Measurements from ENCODE around the gene ITGA1.

The ITGA1 gene

GRCh38 chr5:52945040-52945439, 157.3 kb downstream of the ITGA1 start:
- no peak overlapping the region for H3K27ac ChIP-seq
- TF ChIP-seq, protein P1, sequence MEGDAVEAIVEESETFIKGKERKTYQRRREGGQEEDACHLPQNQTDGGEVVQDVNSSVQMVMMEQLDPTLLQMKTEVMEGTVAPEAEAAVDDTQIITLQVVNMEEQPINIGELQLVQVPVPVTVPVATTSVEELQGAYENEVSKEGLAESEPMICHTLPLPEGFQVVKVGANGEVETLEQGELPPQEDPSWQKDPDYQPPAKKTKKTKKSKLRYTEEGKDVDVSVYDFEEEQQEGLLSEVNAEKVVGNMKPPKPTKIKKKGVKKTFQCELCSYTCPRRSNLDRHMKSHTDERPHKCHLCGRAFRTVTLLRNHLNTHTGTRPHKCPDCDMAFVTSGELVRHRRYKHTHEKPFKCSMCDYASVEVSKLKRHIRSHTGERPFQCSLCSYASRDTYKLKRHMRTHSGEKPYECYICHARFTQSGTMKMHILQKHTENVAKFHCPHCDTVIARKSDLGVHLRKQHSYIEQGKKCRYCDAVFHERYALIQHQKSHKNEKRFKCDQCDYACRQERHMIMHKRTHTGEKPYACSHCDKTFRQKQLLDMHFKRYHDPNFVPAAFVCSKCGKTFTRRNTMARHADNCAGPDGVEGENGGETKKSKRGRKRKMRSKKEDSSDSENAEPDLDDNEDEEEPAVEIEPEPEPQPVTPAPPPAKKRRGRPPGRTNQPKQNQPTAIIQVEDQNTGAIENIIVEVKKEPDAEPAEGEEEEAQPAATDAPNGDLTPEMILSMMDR (conservative IDR thresholded peaks at IDR 0.05): no peak
- TF ChIP-seq ZFX (IDR thresholded peaks at IDR 0.05): no peak

DNA sequence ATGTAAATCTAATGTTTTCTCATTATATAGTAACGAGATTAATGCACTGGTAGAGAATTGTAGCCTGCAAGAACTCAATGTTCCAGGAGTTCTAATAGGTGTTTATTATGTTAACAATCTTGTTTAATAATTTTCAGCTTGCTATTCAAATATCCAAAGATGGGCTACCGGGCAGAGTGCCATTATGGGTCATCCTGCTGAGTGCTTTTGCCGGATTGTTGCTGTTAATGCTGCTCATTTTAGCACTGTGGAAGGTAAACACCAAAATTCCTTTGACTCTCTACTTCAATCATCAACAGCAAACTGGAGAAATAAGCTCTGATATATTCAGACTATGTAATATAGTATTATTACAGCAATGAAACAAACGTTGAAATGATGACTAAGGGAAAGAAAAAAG, 159.5 kb downstream of the ITGA1 start:
- TF ChIP-seq, protein P1 (conservative IDR thresholded peaks at IDR 0.05): no peak
- TF ChIP-seq ZFX (IDR thresholded peaks at IDR 0.05): no peak
- H3K27ac ChIP-seq: no peak overlapping the region

DNA sequence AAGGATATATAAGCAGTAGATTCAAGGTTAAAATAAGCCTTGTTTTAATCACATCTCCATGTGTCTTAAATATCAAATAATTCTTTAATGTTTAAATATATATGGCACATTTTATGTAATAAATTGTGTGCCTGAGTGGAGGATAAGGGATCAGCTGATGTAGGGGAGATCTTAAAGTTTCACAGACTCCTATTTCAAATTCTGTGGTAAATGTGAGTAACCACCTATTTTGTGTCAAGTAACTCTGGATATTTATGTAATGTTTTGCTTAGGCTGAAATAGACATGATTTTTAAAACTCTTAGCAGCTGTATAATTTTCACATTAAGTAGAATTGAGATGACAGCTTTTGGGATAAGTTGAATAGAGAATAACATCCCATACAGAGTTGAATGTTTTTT, 160.1 kb downstream of the ITGA1 start:
- TF ChIP-seq, protein P1 (conservative IDR thresholded peaks at IDR 0.05): no peak
- no peak for TF ChIP-seq ZFX (IDR thresholded peaks at IDR 0.05)
- no peak overlapping the region for H3K27ac ChIP-seq

DNA sequence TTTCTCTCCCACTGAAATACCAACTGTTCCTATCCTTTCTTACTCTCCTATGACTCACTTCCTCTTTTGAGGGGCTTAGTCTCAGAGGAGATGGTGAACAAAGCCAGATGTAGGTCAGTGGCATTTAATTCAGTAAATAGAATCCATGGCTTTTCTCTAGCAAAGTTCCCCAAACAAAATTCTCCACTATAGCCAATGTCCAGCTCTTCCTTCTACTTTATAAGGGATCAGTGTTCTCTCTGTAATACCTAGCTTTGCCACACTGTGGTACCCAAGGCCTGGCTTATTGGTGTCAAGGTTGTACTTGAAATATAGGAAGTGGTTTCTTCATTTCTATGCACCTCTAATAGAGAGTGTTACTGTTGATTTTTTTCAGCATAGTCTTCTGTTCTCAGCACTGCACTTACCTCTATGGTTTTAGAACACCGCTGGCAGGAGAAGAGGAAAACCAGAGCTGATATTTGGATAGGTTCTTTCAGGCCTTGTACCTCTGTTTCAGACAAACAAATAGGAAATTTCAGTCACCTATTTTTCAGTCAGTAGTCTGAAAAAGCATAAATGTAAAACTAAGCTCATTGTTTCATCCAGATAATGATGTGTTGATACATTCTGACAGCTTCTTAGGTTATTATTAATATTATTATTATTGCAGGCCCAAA, 160.8 kb downstream of the ITGA1 start:
- no peak overlapping the region for H3K27ac ChIP-seq
- TF ChIP-seq ZFX (IDR thresholded peaks at IDR 0.05): no peak
- TF ChIP-seq, protein P1 (conservative IDR thresholded peaks at IDR 0.05): peak; percentile 93

- H3K27ac ChIP-seq: no peak overlapping the region
- no peak for TF ChIP-seq ZFX (IDR thresholded peaks at IDR 0.05)
- TF ChIP-seq, protein P1 (conservative IDR thresholded peaks at IDR 0.05): no peak
Observed at GRCh38 chr5:52950686-52951085, 163.0 kb downstream of the ITGA1 start.

DNA sequence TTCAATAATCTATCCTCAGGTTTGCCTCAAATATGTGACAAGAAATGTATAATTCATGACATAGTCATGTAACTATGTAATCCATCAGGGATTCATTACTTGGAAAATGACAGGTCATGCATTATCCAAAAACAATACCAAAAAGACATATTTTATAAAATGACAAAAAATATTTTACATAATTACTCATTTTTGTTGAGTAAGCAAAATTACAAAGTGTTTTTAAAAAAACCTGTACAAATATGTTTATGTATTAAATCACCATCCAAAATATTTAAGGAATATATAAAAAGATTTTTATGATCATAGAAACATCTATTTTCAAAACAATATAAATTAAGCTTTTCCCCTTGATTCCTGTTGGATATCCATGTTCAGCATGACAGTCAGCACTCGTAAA, 164.8 kb downstream of the ITGA1 start:
- H3K27ac ChIP-seq: no peak overlapping the region
- TF ChIP-seq, protein P1 (conservative IDR thresholded peaks at IDR 0.05): no peak
- TF ChIP-seq ZFX (IDR thresholded peaks at IDR 0.05): no peak

- no peak overlapping the region for H3K27ac ChIP-seq
- TF ChIP-seq, protein P1 (conservative IDR thresholded peaks at IDR 0.05): no peak
- TF ChIP-seq ZFX (IDR thresholded peaks at IDR 0.05): no peak
Observed at GRCh38 chr5:52956014-52956413, 168.3 kb downstream of the ITGA1 start.
